H1 (cell line): ENCODE results near the gene TPMT. TPM values are rescaled to one million over a fixed set of nuclear protein-coding genes. Genes with fewer than 3 reads are reported as not detected.

Experiments used
- CTCF ChIA-PET: fragments of 300-600 bp; sonication (Branson Sonifier 250); formaldehyde crosslinking; loops from one replicate; lab custom pipeline; 2021; ENCODE audit not compliant: partially characterized antibody; lab: Charles Lee
- POLR2A ChIA-PET: fragments of 300-600 bp; sonication (Branson Sonifier 250); formaldehyde crosslinking; loops from one replicate; lab custom pipeline; 2021; ENCODE audit warnings: inconsistent platforms; ENCODE audit not compliant: partially characterized antibody; lab: Charles Lee
- DNase-seq, 2 experiments: peaks; one replicate each; pipeline versions ENCODE4 v3.0.0 to v3.0.0-alpha.2; 2010 to 2022; ENCODE audit warnings: low spot score in 2 of 2, low read depth in 1 of 2, mixed read lengths in 1 of 2
- FAIRE-seq: peaks from 2 replicates; lab custom pipeline; 2011; peaks lifted over from hg19 to GRCh38; lab: Jason Lieb, UNC
- H2AFZ ChIP-seq: 2 replicates; pipeline ENCODE4 v1.8.1; 2012; ENCODE audit warnings: low read length, inconsistent platforms
- H2AK5ac ChIP-seq: 2 replicates; pipeline ENCODE4 v1.6.1; 2013; ENCODE audit warnings: low read depth, low read length
- H2BK120ac ChIP-seq: replicated peaks from 2 replicates; pipeline ENCODE3; 2013; ENCODE audit warnings: low read depth, low read length, inconsistent platforms
- H2BK12ac ChIP-seq: 2 replicates; pipeline ENCODE4 v1.6.1; 2013; ENCODE audit warnings: low read depth, low read length
- H2BK15ac ChIP-seq: 2 replicates; pipeline ENCODE4 v1.6.1; 2013; ENCODE audit warnings: low read length
- H2BK20ac ChIP-seq: 2 replicates; pipeline ENCODE4 v1.6.1; 2013; ENCODE audit warnings: low read length
- H2BK5ac ChIP-seq: 2 replicates; pipeline ENCODE4 v1.6.1; 2013; ENCODE audit warnings: low read depth, low read length
- H3K14ac ChIP-seq: 2 replicates; pipeline ENCODE4 v1.6.1; 2013; ENCODE audit warnings: inconsistent platforms; ENCODE audit not compliant: insufficient read length
- H3K18ac ChIP-seq: 2 replicates; pipeline ENCODE4 v1.6.1; 2013; ENCODE audit warnings: low read length; ENCODE audit errors: extremely low read depth
- H3K23ac ChIP-seq: 2 replicates; pipeline ENCODE4 v1.6.1; 2013; ENCODE audit warnings: inconsistent platforms; ENCODE audit not compliant: insufficient read length
- H3K23me2 ChIP-seq: 2 replicates; pipeline ENCODE4 v1.6.1; 2013; ENCODE audit warnings: low read depth, low read length
- H3K27ac ChIP-seq: 2 replicates; pipeline ENCODE4 v1.6.1; 2011; ENCODE audit warnings: low read depth, low read length, inconsistent platforms
- H3K27me3 ChIP-seq, 4 experiments: replicated peaks in 1 of 4; 1 replicate in 1 of 4; 2 replicates in 3 of 4; pipeline versions ENCODE4 v1.6.1 to v1.8.1; 2011 to 2013; ENCODE audit warnings: low read length in 3 of 4, mild to moderate bottlenecking in 3 of 4, inconsistent platforms in 2 of 4, mixed read lengths in 2 of 4, moderate library complexity in 1 of 4; ENCODE audit not compliant: control insufficient read depth in 3 of 4, insufficient read depth in 3 of 4; ENCODE audit errors: extremely low read depth in 1 of 4
- H3K36me3 ChIP-seq, 4 experiments: 2 replicates each; pipeline versions ENCODE4 v1.6.1 to v1.8.1; 2011 to 2013; ENCODE audit warnings: mild to moderate bottlenecking in 4 of 4, low read length in 3 of 4, moderate library complexity in 2 of 4, control low read depth in 1 of 4, inconsistent platforms in 1 of 4; ENCODE audit not compliant: insufficient read depth in 4 of 4, control insufficient read depth in 2 of 4
- H3K4ac ChIP-seq: replicated peaks from 2 replicates; pipeline ENCODE3; 2013; ENCODE audit warnings: low read length, low read depth, mixed read lengths, inconsistent platforms; ENCODE audit not compliant: insufficient read length
- H3K4me1 ChIP-seq, 4 experiments: replicated peaks in 1 of 4; 1 replicate in 1 of 4; 2 replicates in 3 of 4; pipeline versions ENCODE4 v1.6.1 to v1.8.1; 2011 to 2013; ENCODE audit warnings: low read length in 3 of 4, inconsistent platforms in 2 of 4, mixed read lengths in 1 of 4; ENCODE audit not compliant: insufficient read depth in 4 of 4, control insufficient read depth in 3 of 4
- H3K4me2 ChIP-seq, 2 experiments: 2 replicates each; pipeline versions ENCODE4 v1.6.1 to v1.8.1; 2011 to 2013; ENCODE audit warnings: low read depth in 2 of 2, low read length in 2 of 2, control low read depth in 1 of 2, inconsistent platforms in 1 of 2, mild to moderate bottlenecking in 1 of 2; ENCODE audit not compliant: insufficient read depth in 1 of 2
- H3K4me3 ChIP-seq, 4 experiments: fragments of 200-600, 300-600 bp in 1 of 4; sonication (generic), shearing (Covaris generic), sonication (Bioruptor Twin) in 1 of 4; 2 replicates each; pipeline versions ENCODE4 v1.5.1 to v1.8.1; 2011 to 2016; ENCODE audit warnings: low read length in 4 of 4, low read depth in 3 of 4, control low read depth in 2 of 4, inconsistent platforms in 2 of 4, mild to moderate bottlenecking in 2 of 4, mixed read lengths in 1 of 4, moderate library complexity in 1 of 4; ENCODE audit not compliant: insufficient read depth in 2 of 4; ENCODE audit errors: extremely low read depth in 1 of 4
- H3K56ac ChIP-seq: replicated peaks from 2 replicates; pipeline ENCODE3; 2013; ENCODE audit warnings: low read depth, mild to moderate bottlenecking, mixed read lengths, low read length, inconsistent platforms; ENCODE audit not compliant: insufficient read length
- H3K79me1 ChIP-seq: 2 replicates; pipeline ENCODE4 v1.6.1; 2013; ENCODE audit warnings: low read depth, low read length, control low read depth
- H3K79me2 ChIP-seq, 2 experiments: 2 replicates each; pipeline versions ENCODE4 v1.6.1 to v1.8.1; 2012 to 2013; ENCODE audit warnings: low read length in 2 of 2, mild to moderate bottlenecking in 2 of 2, inconsistent platforms in 1 of 2; ENCODE audit not compliant: insufficient read depth in 2 of 2, control insufficient read depth in 1 of 2
- H3K9ac ChIP-seq, 4 experiments: replicated peaks in 1 of 4; 1 replicate in 1 of 4; 2 replicates in 3 of 4; pipeline versions ENCODE4 v1.6.1 to v1.8.1; 2011 to 2013; ENCODE audit warnings: low read depth in 3 of 4, low read length in 3 of 4, control low read depth in 2 of 4, mild to moderate bottlenecking in 2 of 4, moderate library complexity in 2 of 4, inconsistent platforms in 1 of 4; ENCODE audit errors: extremely low read depth in 1 of 4
- H3K9me3 ChIP-seq, 2 experiments: 2 replicates each; pipeline versions ENCODE4 v1.6.1 to v1.8.1; 2012 to 2013; ENCODE audit warnings: mild to moderate bottlenecking in 2 of 2, moderate library complexity in 2 of 2, control low read depth in 1 of 2, inconsistent platforms in 1 of 2, low read depth in 1 of 2, low read length in 1 of 2, mixed read lengths in 1 of 2; ENCODE audit not compliant: insufficient read depth in 2 of 2
- H4K20me1 ChIP-seq, 2 experiments: replicated peaks in 1 of 2; 2 replicates each; pipeline versions ENCODE3 to v1.8.1; 2011 to 2013; ENCODE audit warnings: inconsistent platforms in 2 of 2, low read length in 2 of 2, mild to moderate bottlenecking in 1 of 2; ENCODE audit not compliant: insufficient read depth in 2 of 2, control insufficient read depth in 1 of 2
- H4K5ac ChIP-seq: 2 replicates; pipeline ENCODE4 v1.6.1; 2013; ENCODE audit warnings: low read length, low read depth, mixed read lengths, inconsistent platforms; ENCODE audit not compliant: insufficient read length
- H4K8ac ChIP-seq: 2 replicates; pipeline ENCODE4 v1.8.0; 2013; ENCODE audit warnings: mild to moderate bottlenecking, moderate library complexity, low read length, inconsistent platforms; ENCODE audit not compliant: insufficient read depth; ENCODE audit errors: extremely low read depth
- H4K91ac ChIP-seq: replicated peaks from 2 replicates; pipeline ENCODE3; 2013; ENCODE audit warnings: low read length, mixed read lengths, inconsistent platforms; ENCODE audit not compliant: insufficient read length
- PHF8 ChIP-seq: fragments of 200-600 bp; sonication (generic); conservative IDR thresholded peaks from 2 replicates; pipeline ENCODE4 v1.7.1; 2012; ENCODE audit warnings: low read depth, mild to moderate bottlenecking, inconsistent platforms, low read length, moderate library complexity
- RAD21 ChIP-seq, 2 experiments: IDR thresholded peaks in 1 of 2; conservative IDR thresholded peaks in 1 of 2; 2 replicates each; pipeline ENCODE4 v1.6.1; 2011; ENCODE audit warnings: low read depth in 2 of 2, low read length in 2 of 2, improper control_type of control experiment in 1 of 2, inconsistent platforms in 1 of 2, mild to moderate bottlenecking in 1 of 2, moderate library complexity in 1 of 2
- WGBS, 2 experiments: shearing (Covaris generic) in 1 of 2; methylation state at CpG; one replicate each; pipeline versions ENCODE4 v1.1.6 to v1.1.7; 2013 to 2015; ENCODE audit warnings: low lambda C conversion rate in 2 of 2, mixed read lengths in 2 of 2, inconsistent platforms in 1 of 2, low coverage in 1 of 2, missing lambda C conversion rate in 1 of 2; ENCODE audit not compliant: insufficient replicate concordance in 2 of 2, insufficient coverage in 1 of 2, insufficient read length in 1 of 2; ENCODE audit errors: extremely low coverage in 1 of 2, missing lambda C conversion rate in 1 of 2; 5-methylcytosine and 5-hydroxymethylcytosine counted together
- polyA plus RNA-seq, 7 experiments: library from polyadenylated mRNA; depleted of rRNA in 3 of 7; stranded (reverse) in 5 of 7; unstranded in 2 of 7; fragments of >200 nt in 5 of 7; fragments of 200-250 nt in 2 of 7; gene quantifications; 1 replicate in 5 of 7; 2 replicates in 1 of 7; 4 replicates in 1 of 7; pipeline versions ENCODE4 v1.2.1 to v1.2.3, GENCODE V29; 2011 to 2013; ENCODE audit warnings: missing spikeins in 2 of 7, mixed read lengths in 2 of 7
- total RNA-seq: library from RNA; stranded (reverse); fragmentation: NEBNext Ultra II Directional; extraction: Animal tissue kit (Norgen Biotek cat#: 25700); gene quantifications from 2 replicates; pipeline ENCODE4 v1.2.1, GENCODE V29; 2021

The TPMT gene
- total and polyA plus RNA-seq, 2 of the 8 experiments (the other 6 are each of a cell fraction or from before 2014, with no cell fraction given) = 12.3 to 17.2 TPM

DNA sequence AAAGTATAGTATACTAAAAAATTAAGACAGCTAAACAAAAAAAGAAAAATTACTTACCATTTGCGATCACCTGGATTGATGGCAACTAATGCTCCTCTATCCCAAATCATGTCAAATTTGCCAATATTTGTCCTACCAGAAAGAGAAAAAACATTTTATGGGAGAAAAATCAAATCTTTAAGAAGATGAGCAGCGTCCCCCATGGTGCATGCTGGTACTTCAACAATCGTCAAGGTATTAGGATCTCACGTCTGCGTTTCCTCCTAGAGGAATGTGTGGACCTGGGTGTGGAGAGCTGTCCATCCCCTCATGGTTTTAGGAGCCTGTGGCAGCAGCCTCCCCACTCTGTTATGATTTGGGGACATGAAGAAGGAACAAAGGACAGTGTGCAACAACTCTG, 16.0 kb downstream of the TPMT start:
- Histone ChIP-seq H3K36me3 (peaks cover 4 to 15% (median 7%) of the 10 kb centered on the region in 4 experiments), H2BK15ac (no peak overlapping the region), H2BK120ac (no peak overlapping the region), H2AFZ (no peak overlapping the region), H3K56ac (no peak overlapping the region), H3K4me2 (no peak overlapping the region), H4K8ac (no peak overlapping the region), H3K9ac (no peak overlapping the region), H3K27ac (no peak overlapping the region), H3K14ac (no peak overlapping the region), H4K20me1 (no peaks in the 10 kb centered on the region), H3K23me2 (no peaks in the 10 kb centered on the region), H3K4me3 (no peak overlapping the region), H3K4me1 (no peaks in the 10 kb centered on the region), H3K9me3 (no peaks in the 10 kb centered on the region), H3K23ac (no peak overlapping the region), H2BK5ac (no peak overlapping the region), H4K91ac (no peak overlapping the region), H3K4ac (no peak overlapping the region), H3K18ac (no peak overlapping the region), H3K27me3 (no peaks in the 10 kb centered on the region), H3K79me1 (no peaks in the 10 kb centered on the region), H3K79me2 (no peaks in the 10 kb centered on the region), H2AK5ac (no peak overlapping the region), H2BK20ac (no peak overlapping the region), H4K5ac (no peak overlapping the region), H2BK12ac (no peak overlapping the region)
- ChIA-PET POLR2A (no interaction called here), CTCF (interaction anchor here (0.7 to 2.1 kb wide), 12 partner anchors 10 to 390 kb away, joined by 3 to 27 read pairs (median 4); partner anchors contain the start of gene NHLRC1)
- DNase-seq (no peak), FAIRE-seq (no peak)
- WGBS, 2 experiments = 91% methylated on average over 5 of the region's 5 CpGs; no CpG with 5 or more reads in 1 of the 2 experiments
- no peak for TF ChIP-seq PHF8
- TF ChIP-seq RAD21 (IDR thresholded peaks at IDR 0.05 in 1 of 2, conservative IDR thresholded peaks at IDR 0.05 in 1 of 2; ENCODE audit: low read depth in 2 of 2, low read length in 2 of 2) = peak; percentile 21 to 27; a peak in 2 of 4 replicates
